T-helper 17 cell (primary cell): ENCODE measurements around the gene PFDN4. TPM values are rescaled to one million over a fixed set of nuclear protein-coding genes. Genes with fewer than 3 reads are reported as not detected.

Experiments used
- ATAC-seq: fragments of 150-1000 bp; cut with Tn5 transposase; 2 replicates; pipeline ENCODE4 v1.10.0; 2021; ENCODE audit warnings: mild to moderate bottlenecking, moderate library complexity
- DNase-seq, 3 donors: peaks; one replicate each; pipeline versions ENCODE4 v3.0.0 to v3.0.0-alpha.2; 2020 to 2021
- H3K9me3 ChIP-seq: one replicate; pipeline ENCODE4 v1.7.0; 2013; ENCODE audit warnings: low read length, mild to moderate bottlenecking; ENCODE audit not compliant: control insufficient read depth, poor library complexity, severe bottlenecking
- H3K27ac Mint-ChIP-seq: one replicate; pipeline ENCODE4 v1.8.0; 2022; ENCODE audit warnings: mild to moderate bottlenecking, moderate library complexity, mixed read lengths
- H3K27me3 Mint-ChIP-seq: one replicate; pipeline ENCODE4 v1.8.0; 2022; ENCODE audit warnings: mixed read lengths
- H3K36me3 Mint-ChIP-seq: one replicate; pipeline ENCODE4 v1.8.0; 2022; ENCODE audit warnings: low read depth, mixed read lengths
- H3K4me1 Mint-ChIP-seq: one replicate; pipeline ENCODE4 v1.8.0; 2022; ENCODE audit warnings: mild to moderate bottlenecking, mixed read lengths
- H3K4me3 Mint-ChIP-seq: one replicate; pipeline ENCODE4 v1.8.0; 2022; ENCODE audit warnings: mild to moderate bottlenecking, moderate library complexity, mixed read lengths
- total RNA-seq, 4 donors: library from RNA in 2 of 4; stranded (reverse) in 2 of 4; gene quantifications; one replicate each; pipeline ENCODE4 v1.2.3 and lab custom pipeline; 2022 to 2026

PFDN4 gene, protein sequence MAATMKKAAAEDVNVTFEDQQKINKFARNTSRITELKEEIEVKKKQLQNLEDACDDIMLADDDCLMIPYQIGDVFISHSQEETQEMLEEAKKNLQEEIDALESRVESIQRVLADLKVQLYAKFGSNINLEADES
- 10 to 100 TPM; 16.9 to 21.3 TPM for total RNA-seq
- 11.2 to 19.5 reads per million in 2 donors for total RNA-seq (lab: John Stamatoyannopoulos, UW)

- no peaks in the 10 kb centered on the region for H3K9me3 ChIP-seq
- Mint-ChIP-seq H3K27me3 (peaks cover 8% of the 10 kb centered on the region), H3K4me3 (peak within 1 kb of the TSS; percentile 90), H3K36me3 (no peaks in the 10 kb centered on the region), H3K4me1 (peaks cover 27% of the 10 kb centered on the region), H3K27ac (peak within 1 kb of the TSS; percentile 97)
- ATAC-seq = peak; percentile 92
- peak; percentile 66 to 69 (median 68) for DNase-seq
These were observed at the start of gene PFDN4 for GRCh38 chr20:54207743-54208547. Gene PFDN4 (plus strand): TSS chr20:54208087. CDS start chr20:54208101, 14 bp downstream.

DNA sequence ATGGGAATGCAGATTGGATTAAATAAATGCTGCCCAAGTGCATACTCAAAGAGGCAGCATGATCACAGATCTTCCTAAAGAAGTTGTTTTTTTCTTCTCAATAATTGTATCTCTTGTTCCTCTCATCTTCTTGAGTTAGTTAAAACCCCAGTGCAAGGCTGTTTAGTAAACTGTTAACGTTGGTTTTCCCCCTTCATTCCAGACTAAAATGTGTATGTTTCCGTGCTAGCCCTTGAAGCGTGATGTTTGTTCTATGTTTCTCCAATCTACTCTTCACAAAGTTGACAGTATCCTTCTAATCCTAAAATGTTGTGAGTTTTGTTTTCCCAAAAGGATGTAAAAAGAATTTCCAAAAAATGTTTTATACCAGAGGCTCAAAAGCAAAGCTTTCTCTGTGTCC, 49.7 kb upstream of the PFDN4 start:
- DNase-seq (no peak), ATAC-seq (no peak)
- peaks cover 2% of the 10 kb centered on the region for H3K4me1 Mint-ChIP-seq
- no peak overlapping the region for H3K4me3 Mint-ChIP-seq
- H3K27me3 Mint-ChIP-seq = peaks cover 57% of the 10 kb centered on the region
- H3K27ac Mint-ChIP-seq = no peak overlapping the region
- H3K9me3 ChIP-seq = no peaks in the 10 kb centered on the region
- peaks cover 8% of the 10 kb centered on the region for H3K36me3 Mint-ChIP-seq

GRCh38 chr20:54158856-54159418, 49.0 kb upstream of the PFDN4 start:
- DNase-seq (no peak), ATAC-seq (no peak)
- Mint-ChIP-seq H3K27ac (no peak overlapping the region), H3K4me1 (peaks cover 2% of the 10 kb centered on the region), H3K4me3 (no peak overlapping the region), H3K36me3 (peaks cover 8% of the 10 kb centered on the region), H3K27me3 (peaks cover 59% of the 10 kb centered on the region)
- H3K9me3 ChIP-seq = no peaks in the 10 kb centered on the region

DNA sequence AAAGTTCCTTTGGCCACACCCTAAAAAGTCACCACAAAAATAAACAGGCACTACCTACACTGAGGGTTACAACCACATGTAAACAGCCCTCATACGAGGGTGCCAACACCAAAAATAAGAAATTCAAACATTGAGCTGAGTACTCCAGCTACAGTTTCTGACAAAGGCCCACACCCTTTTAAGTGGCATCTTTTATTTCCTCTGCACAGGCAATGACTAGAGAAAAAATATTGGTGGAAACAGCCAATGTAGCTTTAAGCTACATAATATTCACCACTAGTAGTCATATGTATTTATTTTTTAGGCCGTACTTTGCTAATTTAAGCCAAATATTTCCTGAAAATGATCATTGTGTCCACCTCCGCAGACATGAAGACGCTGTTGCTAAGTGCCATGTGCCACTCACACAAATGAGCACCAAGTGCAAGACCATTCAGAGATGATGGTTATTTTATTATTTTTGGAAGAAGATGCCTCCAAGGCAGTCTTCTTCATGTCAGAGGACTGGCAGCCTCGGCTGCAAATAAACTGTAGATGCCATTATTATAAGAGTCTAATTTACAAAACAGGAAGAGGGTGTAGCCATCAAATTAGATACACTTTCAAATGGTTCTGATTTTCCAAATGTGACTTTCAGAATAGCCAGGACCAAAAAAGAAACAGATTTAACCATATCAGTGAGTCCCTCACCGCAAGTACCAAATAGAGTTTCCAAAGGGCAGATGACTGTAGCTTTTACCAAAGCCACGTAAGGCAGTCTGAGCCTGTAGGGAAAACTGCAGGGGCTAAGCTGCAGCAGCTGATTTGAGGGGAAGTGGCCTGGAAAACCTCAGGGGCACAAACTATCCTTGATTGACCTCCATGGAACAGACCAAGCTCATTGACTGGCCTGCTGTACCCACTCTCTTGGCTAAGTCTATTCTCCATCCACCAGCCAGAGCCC, 47.6 kb upstream of the PFDN4 start:
- H3K27ac Mint-ChIP-seq = no peak overlapping the region
- no peak for DNase-seq
- no peak for ATAC-seq
- H3K36me3 Mint-ChIP-seq = peaks cover 8% of the 10 kb centered on the region
- peaks cover 61% of the 10 kb centered on the region for H3K27me3 Mint-ChIP-seq
- peaks cover 2% of the 10 kb centered on the region for H3K4me1 Mint-ChIP-seq
- H3K9me3 ChIP-seq = no peaks in the 10 kb centered on the region
- no peak overlapping the region for H3K4me3 Mint-ChIP-seq

DNA sequence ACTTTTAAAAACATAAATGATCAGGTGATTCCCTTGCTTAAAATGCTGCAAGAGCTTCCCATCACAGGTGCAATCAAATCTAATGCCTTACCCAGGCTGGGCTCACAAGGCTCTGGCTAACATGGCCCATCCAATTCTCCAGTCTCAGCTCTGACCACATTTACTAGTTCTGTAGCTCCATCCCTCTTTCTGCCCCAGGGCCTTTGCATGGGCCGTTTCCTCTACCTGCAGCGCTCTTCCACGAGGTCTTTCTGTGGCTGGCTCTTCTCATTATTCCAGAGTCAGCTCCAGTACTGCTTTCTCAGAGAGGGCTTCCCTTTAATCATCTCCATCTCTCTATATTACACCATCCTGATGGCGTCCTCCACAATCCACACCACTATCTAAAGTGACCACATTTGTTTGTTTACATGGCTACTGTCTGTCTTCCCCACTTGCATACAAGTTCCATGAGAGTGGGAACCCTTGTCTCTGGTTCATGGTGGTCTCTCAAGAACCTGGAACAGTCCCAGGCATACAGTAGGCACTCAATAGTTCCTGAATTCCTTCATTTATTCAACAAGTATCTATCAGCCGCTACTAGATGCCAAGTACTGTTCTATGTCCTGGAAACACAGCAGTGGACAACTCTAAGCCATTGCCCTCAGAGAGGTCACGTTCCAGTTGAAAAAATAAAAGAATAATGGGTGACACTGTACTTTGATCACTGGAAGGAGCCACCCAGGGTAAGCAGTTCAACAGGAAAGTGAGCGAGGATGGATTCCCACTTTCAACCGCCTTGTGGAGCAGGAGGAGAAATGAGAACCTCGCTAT, 46.7 kb upstream of the PFDN4 start:
- DNase-seq = no peak
- Mint-ChIP-seq H3K27me3 (peaks cover 63% of the 10 kb centered on the region), H3K4me3 (no peak overlapping the region)

GRCh38 chr20:54161821-54162149, 46.1 kb upstream of the PFDN4 start:
- Mint-ChIP-seq H3K36me3 (peaks cover 3% of the 10 kb centered on the region), H3K4me1 (peaks cover 2% of the 10 kb centered on the region), H3K27ac (no peak overlapping the region), H3K4me3 (no peak overlapping the region), H3K27me3 (peaks cover 59% of the 10 kb centered on the region)
- no peak for DNase-seq
- no peak for ATAC-seq
- H3K9me3 ChIP-seq = no peaks in the 10 kb centered on the region

More for the DNA sequence above, 46.7 kb upstream of the PFDN4 start:
- ATAC-seq = no peak
- Mint-ChIP-seq H3K27ac (no peak overlapping the region), H3K4me1 (peaks cover 2% of the 10 kb centered on the region), H3K36me3 (peaks cover 6% of the 10 kb centered on the region)
- no peaks in the 10 kb centered on the region for H3K9me3 ChIP-seq

GRCh38 chr20:54162378-54163009, 45.4 kb upstream of the PFDN4 start:
- peaks cover 52% of the 10 kb centered on the region for H3K27me3 Mint-ChIP-seq

GRCh38 chr20:54163402-54163801, 44.5 kb upstream of the PFDN4 start:
- DNase-seq (no peak), ATAC-seq (no peak)
- no peaks in the 10 kb centered on the region for H3K9me3 ChIP-seq
- peaks cover 3% of the 10 kb centered on the region for H3K36me3 Mint-ChIP-seq
- no peak overlapping the region for H3K4me3 Mint-ChIP-seq
- H3K27me3 Mint-ChIP-seq = peaks cover 49% of the 10 kb centered on the region
- peaks cover 4% of the 10 kb centered on the region for H3K4me1 Mint-ChIP-seq
- H3K27ac Mint-ChIP-seq = no peak overlapping the region

More at GRCh38 chr20:54162378-54163009, 45.4 kb upstream of the PFDN4 start:
- H3K9me3 ChIP-seq = no peaks in the 10 kb centered on the region
- DNase-seq = no peak
- Mint-ChIP-seq H3K4me3 (no peak overlapping the region), H3K27ac (no peak overlapping the region), H3K4me1 (peaks cover 2% of the 10 kb centered on the region), H3K36me3 (peaks cover 3% of the 10 kb centered on the region)
- ATAC-seq = no peak

DNA sequence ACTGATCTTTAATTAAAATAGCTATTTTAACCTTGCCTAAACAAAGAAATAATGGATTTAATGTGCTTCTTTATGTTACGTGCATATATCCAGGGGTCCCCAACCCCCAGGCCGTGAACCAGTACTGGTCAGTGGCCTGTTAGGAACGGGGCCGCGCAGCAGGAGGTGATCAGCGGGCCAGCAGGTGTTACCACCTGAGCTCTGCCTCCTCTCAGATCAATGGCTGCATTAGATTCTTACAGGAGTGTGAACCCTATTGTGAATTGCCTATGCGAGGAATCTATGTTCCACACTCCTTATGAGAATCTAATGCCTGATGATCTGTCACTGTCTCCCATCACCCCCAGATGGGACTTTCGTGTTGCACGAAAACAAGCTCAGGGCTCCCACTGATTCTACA, 42.9 kb upstream of the PFDN4 start:
- DNase-seq (no peak), ATAC-seq (no peak)
- Mint-ChIP-seq H3K4me1 (peaks cover 4% of the 10 kb centered on the region), H3K4me3 (no peak overlapping the region), H3K27me3 (peaks cover 55% of the 10 kb centered on the region), H3K27ac (no peak overlapping the region), H3K36me3 (peaks cover 3% of the 10 kb centered on the region)
- no peaks in the 10 kb centered on the region for H3K9me3 ChIP-seq

- DNase-seq (no peak), ATAC-seq (no peak)
- H3K4me3 Mint-ChIP-seq = no peak overlapping the region
- H3K27me3 Mint-ChIP-seq = peaks cover 53% of the 10 kb centered on the region
- no peak overlapping the region for H3K27ac Mint-ChIP-seq
- H3K36me3 Mint-ChIP-seq = peaks cover 3% of the 10 kb centered on the region
- no peaks in the 10 kb centered on the region for H3K9me3 ChIP-seq
- peaks cover 4% of the 10 kb centered on the region for H3K4me1 Mint-ChIP-seq
These were observed 42.1 kb upstream of the PFDN4 start for GRCh38 chr20:54165803-54166202.

- H3K27me3 Mint-ChIP-seq = peaks cover 59% of the 10 kb centered on the region
- ATAC-seq = no peak
- H3K4me3 Mint-ChIP-seq = no peak overlapping the region
- no peaks in the 10 kb centered on the region for H3K9me3 ChIP-seq
- no peak for DNase-seq
- no peak overlapping the region for H3K27ac Mint-ChIP-seq
- H3K36me3 Mint-ChIP-seq = peaks cover 4% of the 10 kb centered on the region
- H3K4me1 Mint-ChIP-seq = peaks cover 2% of the 10 kb centered on the region
These were observed 40.8 kb upstream of the PFDN4 start for GRCh38 chr20:54166987-54167662.
